GM06990 (cell line): ENCODE measurements around the gene SHOC2.

Source experiments
- DNase-seq: peaks from one replicate; pipeline ENCODE4 v3.0.0-alpha.2; 2011; ENCODE audit not compliant: insufficient read length; ENCODE audit errors: extremely low read depth
- H3K27me3 ChIP-seq: replicated peaks from 2 replicates; pipeline ENCODE4 v1.6.0; 2011; ENCODE audit warnings: low read length; ENCODE audit not compliant: control insufficient read depth, insufficient read depth
- H3K36me3 ChIP-seq: 2 replicates; pipeline ENCODE4 v1.5.1; 2011; ENCODE audit warnings: low read length; ENCODE audit not compliant: control insufficient read depth, insufficient read depth
- H3K4me3 ChIP-seq: replicated peaks from 2 replicates; pipeline ENCODE4 v1.5.1; 2011; ENCODE audit warnings: low read depth, mild to moderate bottlenecking, control low read depth, low read length
- TF ChIP-seq, protein P1 (sequence below): IDR thresholded peaks from 2 replicates; pipeline ENCODE4 v1.5.1; 2011; ENCODE audit warnings: low read length, control low read depth, mild to moderate bottlenecking, inconsistent platforms; ENCODE audit not compliant: insufficient read depth, poor library complexity, severe bottlenecking

The SHOC2 gene

DNA sequence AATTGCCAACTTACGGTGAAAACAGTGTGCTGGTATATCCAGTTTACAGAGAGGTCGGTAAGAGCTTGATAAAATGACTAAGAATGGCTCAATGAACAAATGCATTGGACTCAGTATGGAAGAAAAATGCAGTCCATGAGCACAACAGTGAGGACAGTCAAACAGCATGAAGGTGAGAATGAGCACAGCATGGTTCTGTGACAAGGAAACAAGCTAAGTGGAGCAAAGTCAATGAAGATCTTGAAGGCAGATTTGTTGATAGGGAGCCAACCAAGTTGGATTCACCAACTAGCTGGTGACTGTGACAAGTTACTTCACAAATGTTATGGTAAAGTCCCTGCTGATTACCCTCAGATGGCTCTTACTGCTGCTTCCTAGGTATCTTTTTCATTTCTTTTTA is 75.9 kb downstream of the SHOC2 start:
- H3K36me3 ChIP-seq = peaks cover 2% of the 10 kb centered on the region; the same call in 1 of the 2 replicates
- H3K4me3 ChIP-seq = no peak overlapping the region
- no peak for DNase-seq
- TF ChIP-seq, protein P1, sequence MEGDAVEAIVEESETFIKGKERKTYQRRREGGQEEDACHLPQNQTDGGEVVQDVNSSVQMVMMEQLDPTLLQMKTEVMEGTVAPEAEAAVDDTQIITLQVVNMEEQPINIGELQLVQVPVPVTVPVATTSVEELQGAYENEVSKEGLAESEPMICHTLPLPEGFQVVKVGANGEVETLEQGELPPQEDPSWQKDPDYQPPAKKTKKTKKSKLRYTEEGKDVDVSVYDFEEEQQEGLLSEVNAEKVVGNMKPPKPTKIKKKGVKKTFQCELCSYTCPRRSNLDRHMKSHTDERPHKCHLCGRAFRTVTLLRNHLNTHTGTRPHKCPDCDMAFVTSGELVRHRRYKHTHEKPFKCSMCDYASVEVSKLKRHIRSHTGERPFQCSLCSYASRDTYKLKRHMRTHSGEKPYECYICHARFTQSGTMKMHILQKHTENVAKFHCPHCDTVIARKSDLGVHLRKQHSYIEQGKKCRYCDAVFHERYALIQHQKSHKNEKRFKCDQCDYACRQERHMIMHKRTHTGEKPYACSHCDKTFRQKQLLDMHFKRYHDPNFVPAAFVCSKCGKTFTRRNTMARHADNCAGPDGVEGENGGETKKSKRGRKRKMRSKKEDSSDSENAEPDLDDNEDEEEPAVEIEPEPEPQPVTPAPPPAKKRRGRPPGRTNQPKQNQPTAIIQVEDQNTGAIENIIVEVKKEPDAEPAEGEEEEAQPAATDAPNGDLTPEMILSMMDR = no peak
- H3K27me3 ChIP-seq = no peaks in the 10 kb centered on the region

DNA sequence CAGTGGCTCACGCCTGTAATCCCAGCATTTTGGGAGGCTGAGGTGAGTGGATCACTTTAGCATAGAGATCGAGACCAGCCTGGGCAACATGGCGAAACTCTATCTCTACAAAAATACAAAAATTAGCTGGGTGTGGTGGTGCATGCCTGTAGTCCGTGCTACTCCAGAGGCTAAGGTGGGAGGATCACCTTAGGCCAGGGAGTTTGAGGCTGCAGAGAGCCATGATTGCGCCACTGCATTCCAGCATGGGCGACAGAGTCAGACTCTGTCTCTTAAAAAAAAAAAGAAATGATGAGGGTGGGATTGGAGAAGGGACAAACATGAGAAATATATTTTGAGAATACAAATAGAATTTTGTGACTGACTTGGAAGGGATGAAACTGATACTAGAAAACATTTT is 76.9 kb downstream of the SHOC2 start:
- no peak for DNase-seq
- Histone ChIP-seq H3K27me3 (no peaks in the 10 kb centered on the region), H3K36me3 (peaks cover 2% of the 10 kb centered on the region), H3K4me3 (no peak overlapping the region)
- TF ChIP-seq, protein P1 = no peak

DNA sequence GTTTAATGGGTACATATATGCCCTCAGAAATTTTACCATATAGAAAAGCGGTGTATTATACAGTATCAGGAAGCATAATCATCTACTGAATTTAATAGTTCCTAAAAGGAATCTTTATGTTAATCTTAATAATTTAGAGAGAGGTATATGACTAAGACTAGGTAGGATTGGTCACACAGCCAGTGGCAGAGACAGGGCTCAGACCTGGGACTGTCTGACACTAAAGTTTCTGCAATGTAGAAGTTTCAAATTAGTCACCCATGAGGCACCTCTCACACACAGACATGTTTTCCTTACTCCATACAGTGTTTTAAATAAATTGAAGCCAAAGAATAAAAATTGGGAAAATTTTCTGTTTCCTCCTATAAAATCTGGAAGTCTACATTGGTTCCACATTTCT is 84.6 kb downstream of the SHOC2 start:
- H3K4me3 ChIP-seq = no peak overlapping the region
- peaks cover 4% of the 10 kb centered on the region for H3K36me3 ChIP-seq
- no peak for DNase-seq
- TF ChIP-seq, protein P1 = no peak
- no peaks in the 10 kb centered on the region for H3K27me3 ChIP-seq

DNA sequence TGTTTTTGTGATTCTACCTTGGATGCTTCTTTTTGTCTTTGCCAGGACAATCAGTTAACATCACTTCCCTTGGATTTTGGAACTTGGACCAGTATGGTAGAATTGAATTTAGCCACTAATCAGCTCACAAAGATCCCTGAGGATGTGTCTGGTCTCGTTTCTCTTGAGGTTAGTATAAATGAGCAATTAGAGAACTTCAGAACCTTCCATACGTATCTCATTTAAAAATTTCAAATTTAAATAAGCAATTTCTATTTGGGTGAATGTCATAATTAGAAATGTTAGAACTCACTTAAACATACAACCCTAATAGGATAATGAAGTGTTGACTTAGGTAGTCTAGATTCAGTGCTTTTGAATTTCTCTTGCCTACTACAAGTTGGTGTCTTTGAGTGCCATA is 88.1 kb downstream of the SHOC2 start:
- Histone ChIP-seq H3K27me3 (no peaks in the 10 kb centered on the region), H3K36me3 (peaks cover 5% of the 10 kb centered on the region), H3K4me3 (no peak overlapping the region)
- TF ChIP-seq, protein P1 = no peak
- DNase-seq = no peak

DNA sequence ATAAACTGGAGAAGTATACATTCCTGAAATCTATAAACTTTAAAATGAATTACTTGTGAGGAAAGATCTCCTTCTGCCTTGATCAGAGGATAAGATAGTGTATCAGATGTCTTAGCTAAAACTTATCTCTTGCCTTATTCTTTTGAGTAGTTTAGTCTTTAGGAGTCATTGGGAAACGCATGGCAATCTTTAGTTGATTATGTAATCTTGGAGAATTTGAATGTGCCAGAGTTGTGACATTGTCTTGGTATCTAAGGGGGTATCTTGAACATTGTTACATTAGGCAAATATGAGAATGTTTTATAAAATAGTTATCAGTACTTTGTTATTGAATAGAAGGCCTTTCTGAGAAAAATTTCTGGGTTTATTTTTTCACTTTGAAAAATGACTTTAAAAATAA is 95.8 kb downstream of the SHOC2 start:
- no peak for DNase-seq
- Histone ChIP-seq H3K4me3 (no peak overlapping the region), H3K27me3 (no peaks in the 10 kb centered on the region), H3K36me3 (peaks cover 1% of the 10 kb centered on the region)
- TF ChIP-seq, protein P1 = no peak

DNA sequence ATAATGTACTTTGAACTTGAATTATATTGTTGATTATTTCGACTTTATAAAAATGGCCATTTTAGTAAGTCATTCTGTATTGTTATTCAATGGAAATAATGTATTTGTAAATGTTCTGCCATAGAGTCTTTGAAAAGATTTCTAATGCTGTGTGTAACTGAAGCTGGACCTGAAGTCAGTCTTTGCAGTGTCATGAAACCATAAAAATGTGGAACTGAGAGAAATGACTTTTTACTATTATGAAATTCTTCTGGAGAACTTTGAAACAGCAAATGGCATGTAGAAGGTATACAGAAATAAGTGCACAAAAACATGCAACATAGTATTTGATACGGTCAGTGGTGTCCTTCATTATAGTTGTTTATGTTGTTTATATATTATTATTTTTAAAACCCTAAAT is 97.7 kb downstream of the SHOC2 start:
- Histone ChIP-seq H3K4me3 (no peak overlapping the region), H3K36me3 (peaks cover 2% of the 10 kb centered on the region; the same call in 1 of the 2 replicates), H3K27me3 (no peaks in the 10 kb centered on the region)
- TF ChIP-seq, protein P1 = no peak
- no peak for DNase-seq
